IPS-NIHi11 (cell line): ENCODE measurements around the gene VTI1B.
"Not testable (repeated sequence)": the region's sequence is repeated elsewhere in the genome, so short reads cannot be mapped to it uniquely, and the experiment has no call there.

Source experiments
- DNase-seq: peaks from one replicate; pipeline ENCODE4 v3.0.0; 2012; ENCODE audit warnings: mixed read lengths, low spot score

VTI1B gene

GRCh38 chr14:67630186-67630585 is 44.2 kb downstream of the VTI1B start:
- no peak for DNase-seq

GRCh38 chr14:67627519-67627918 is 46.9 kb downstream of the VTI1B start:
- DNase-seq = no peak

DNA sequence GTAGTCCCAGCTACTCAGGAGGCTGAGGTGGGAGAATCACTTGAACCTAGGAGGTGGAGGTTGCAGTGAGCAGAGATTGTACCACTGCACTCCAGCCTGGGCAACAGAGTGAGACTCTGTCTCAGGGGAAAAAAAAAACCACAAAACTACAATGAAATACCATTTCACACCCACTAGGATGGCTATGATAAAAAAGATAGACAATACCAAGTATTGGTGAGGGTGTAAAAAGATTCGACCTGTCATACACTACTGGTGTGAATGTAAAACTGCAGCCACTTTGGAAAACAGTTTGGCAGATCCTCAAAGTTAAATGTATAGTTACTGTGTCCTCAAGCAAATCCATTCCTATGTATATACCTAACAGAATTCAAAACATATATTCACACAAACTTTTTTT is 48.3 kb downstream of the VTI1B start:
- not testable (repeated sequence) for DNase-seq

DNA sequence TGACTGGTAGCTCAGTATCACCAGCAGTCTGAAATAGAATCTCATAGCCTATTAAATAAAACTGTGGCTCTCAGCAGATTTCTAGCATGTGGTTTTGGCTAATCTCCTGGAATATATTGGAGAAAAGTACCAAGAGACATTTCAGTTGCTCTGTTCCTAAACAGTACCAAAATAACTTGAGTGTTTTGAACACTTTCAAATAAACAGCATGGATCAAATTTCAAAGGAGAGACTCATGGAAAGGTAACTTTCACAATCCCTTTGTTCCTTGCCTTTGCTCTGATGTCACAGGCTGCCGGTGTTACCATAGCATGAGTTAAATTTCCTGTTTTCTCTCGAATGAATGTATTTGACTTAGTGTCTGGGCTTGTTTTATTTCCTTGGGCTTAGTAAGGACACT is 51.3 kb downstream of the VTI1B start:
- no peak for DNase-seq

DNA sequence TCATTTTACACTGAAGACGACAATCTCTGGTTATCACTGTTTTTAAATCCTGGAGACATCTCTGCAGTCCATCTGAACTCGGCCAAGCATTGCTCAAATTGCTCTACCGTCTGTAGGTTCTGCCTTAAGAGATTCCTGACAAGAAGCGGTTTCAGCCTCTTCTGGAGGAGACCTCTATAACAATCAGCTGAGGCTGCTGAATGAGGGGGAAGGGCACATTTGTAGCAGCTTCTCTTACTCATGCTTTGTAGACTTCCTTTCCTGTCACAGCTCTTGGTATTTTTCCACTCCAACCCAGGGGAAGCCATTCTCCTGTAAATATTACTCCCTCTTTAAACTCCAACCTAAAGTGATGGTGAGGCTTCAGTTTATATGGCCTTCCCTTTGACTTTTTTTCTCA is 51.8 kb downstream of the VTI1B start:
- peak; percentile 41 for DNase-seq

- DNase-seq = peak; percentile 60
Measured at GRCh38 chr14:67620217-67620785, 54.1 kb downstream of the VTI1B start.

- DNase-seq = peak; percentile 100
Measured at GRCh38 chr14:67619446-67620216, 54.8 kb downstream of the VTI1B start, which contains the start of gene ARG2. Gene ARG2 (plus strand): TSS chr14:67619920. CDS start chr14:67619978, 58 bp downstream.

GRCh38 chr14:67618617-67619063 is 55.8 kb downstream of the VTI1B start:
- DNase-seq = peak; percentile 56

- no peak for DNase-seq
Measured at GRCh38 chr14:67610491-67610890, 63.9 kb downstream of the VTI1B start.

DNA sequence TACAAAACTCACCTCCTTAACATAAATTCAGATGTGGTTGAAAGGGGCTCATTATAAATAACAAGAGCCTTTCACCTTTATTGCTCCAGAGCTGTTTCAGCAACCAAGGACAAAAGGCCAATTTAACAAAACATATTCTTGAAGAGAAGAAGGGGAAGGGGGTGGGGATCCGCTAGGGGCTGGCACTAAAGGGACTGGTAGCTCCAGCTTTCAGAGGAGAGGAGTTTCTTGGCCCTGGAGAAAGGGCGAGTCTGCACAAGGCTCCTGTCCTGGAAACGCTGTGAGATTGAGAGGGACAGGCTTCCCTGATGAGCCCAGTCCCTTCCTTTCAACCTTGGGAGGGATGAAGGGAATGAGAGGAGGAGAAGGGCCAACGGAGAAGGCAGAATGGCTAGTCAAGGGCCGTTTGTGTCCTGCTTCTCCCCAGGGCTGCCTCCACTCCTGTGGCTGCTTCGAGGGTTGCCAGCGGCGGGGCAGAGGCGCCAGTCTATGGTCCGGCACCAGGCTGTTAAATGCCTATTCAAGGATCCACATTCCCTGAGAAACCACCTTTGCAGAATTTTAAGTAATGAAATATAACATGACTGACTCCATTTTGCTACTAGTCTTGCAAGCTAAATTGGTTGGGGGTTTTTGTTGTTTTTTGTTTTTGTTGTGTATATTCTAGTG is 64.7 kb downstream of the VTI1B start:
- no peak for DNase-seq

DNA sequence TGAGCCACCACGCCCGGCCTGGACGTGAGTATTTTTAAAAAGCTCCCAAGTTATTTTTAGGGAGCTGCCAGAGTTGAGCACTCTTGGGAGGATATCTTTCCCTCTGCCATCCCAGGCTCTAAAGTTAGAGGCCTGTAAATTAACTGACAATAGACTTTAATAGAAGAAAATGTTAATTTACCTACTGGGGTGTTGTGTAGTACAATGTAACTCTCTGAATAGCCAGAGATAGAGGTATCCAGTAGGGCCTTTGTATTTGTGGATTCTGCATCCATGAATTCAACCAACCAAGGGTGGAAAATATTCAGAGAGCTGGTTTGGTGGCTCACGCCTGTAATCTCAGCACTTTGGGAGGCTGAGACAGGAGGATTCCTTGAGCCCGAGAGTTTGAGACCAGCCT is 66.8 kb downstream of the VTI1B start:
- no peak for DNase-seq

- no peak for DNase-seq
Measured at GRCh38 chr14:67602995-67603545, 71.4 kb downstream of the VTI1B start.

DNA sequence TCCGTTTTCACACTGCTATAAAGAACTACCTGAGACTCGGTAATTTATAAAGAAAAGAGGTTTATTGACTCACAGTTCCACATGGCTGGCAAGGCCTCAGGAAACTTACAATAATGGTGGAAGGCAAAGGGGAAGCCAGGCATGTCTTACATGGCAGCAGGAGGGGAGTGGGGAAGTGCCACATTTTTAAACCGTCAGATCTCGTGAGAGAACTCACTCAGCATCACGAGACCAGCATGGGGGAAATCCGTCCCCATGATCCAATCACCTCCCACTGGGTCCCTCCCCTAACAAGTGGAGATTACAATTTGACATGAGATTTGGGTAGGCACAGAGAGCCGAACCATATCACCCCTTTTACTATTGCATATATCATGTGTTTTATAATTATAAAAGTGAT is 72.4 kb downstream of the VTI1B start:
- DNase-seq = no peak

DNA sequence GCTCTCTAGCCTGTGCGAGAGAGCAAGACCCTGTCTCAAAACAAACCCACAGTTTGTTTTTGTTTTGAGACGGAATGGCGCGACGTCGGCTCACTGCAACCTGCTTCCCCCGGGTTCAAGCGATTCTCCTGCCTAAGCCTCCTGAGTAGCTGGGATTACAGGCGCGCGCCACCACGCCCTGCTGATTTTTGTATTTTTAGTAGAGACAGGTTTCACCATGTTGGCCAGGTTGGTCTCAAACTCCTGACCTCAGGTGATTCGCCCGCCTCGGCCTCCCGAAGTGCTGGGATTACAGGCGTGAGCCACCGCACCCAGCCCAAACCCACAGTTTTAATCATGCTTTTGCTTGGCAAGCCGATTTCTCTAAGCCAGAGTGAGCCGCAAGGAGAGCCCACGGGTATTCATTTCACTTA is 73.9 kb downstream of the VTI1B start:
- DNase-seq = not testable (repeated sequence)

GRCh38 chr14:67599698-67600561 is 74.5 kb downstream of the VTI1B start, which contains the start of gene PIGH:
Gene PIGH (minus strand): TSS chr14:67600268. CDS start chr14:67600203, 65 bp downstream.
- peak; percentile 96 for DNase-seq
